ENCODE results near the gene RXFP2.

The RXFP2 gene

GRCh38 chr13:31794452-31794851 lies 55.1 kb downstream of the RXFP2 start:
- no peak overlapping the region for H3K4me3 ChIP-seq (ENCODE audit: low read depth, low read length)
- TF ChIP-seq, protein P1, sequence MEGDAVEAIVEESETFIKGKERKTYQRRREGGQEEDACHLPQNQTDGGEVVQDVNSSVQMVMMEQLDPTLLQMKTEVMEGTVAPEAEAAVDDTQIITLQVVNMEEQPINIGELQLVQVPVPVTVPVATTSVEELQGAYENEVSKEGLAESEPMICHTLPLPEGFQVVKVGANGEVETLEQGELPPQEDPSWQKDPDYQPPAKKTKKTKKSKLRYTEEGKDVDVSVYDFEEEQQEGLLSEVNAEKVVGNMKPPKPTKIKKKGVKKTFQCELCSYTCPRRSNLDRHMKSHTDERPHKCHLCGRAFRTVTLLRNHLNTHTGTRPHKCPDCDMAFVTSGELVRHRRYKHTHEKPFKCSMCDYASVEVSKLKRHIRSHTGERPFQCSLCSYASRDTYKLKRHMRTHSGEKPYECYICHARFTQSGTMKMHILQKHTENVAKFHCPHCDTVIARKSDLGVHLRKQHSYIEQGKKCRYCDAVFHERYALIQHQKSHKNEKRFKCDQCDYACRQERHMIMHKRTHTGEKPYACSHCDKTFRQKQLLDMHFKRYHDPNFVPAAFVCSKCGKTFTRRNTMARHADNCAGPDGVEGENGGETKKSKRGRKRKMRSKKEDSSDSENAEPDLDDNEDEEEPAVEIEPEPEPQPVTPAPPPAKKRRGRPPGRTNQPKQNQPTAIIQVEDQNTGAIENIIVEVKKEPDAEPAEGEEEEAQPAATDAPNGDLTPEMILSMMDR (IDR thresholded peaks at IDR 0.05; ENCODE audit: borderline replicate concordance, insufficient read depth, low read depth, low read length): no peak

- TF ChIP-seq, protein P1 (IDR thresholded peaks at IDR 0.05; ENCODE audit: borderline replicate concordance, insufficient read depth, low read depth, low read length): no peak
- no peak overlapping the region for H3K4me3 ChIP-seq (ENCODE audit: low read depth, low read length)
Measured at GRCh38 chr13:31797154-31797775, 57.9 kb downstream of the RXFP2 start.

GRCh38 chr13:31798189-31798588 lies 58.9 kb downstream of the RXFP2 start:
- no peak overlapping the region for H3K4me3 ChIP-seq (ENCODE audit: low read depth, low read length)
- TF ChIP-seq, protein P1 (IDR thresholded peaks at IDR 0.05; ENCODE audit: borderline replicate concordance, insufficient read depth, low read depth, low read length): no peak

- TF ChIP-seq, protein P1 (IDR thresholded peaks at IDR 0.05; ENCODE audit: borderline replicate concordance, insufficient read depth, low read depth, low read length): no peak
- no peak overlapping the region for H3K4me3 ChIP-seq (ENCODE audit: low read depth, low read length)
Measured at GRCh38 chr13:31801088-31801487, 61.8 kb downstream of the RXFP2 start.

GRCh38 chr13:31803311-31803710 lies 64.0 kb downstream of the RXFP2 start:
- H3K4me3 ChIP-seq (ENCODE audit: low read depth, low read length): no peak overlapping the region
- TF ChIP-seq, protein P1 (IDR thresholded peaks at IDR 0.05; ENCODE audit: borderline replicate concordance, insufficient read depth, low read depth, low read length): no peak

DNA sequence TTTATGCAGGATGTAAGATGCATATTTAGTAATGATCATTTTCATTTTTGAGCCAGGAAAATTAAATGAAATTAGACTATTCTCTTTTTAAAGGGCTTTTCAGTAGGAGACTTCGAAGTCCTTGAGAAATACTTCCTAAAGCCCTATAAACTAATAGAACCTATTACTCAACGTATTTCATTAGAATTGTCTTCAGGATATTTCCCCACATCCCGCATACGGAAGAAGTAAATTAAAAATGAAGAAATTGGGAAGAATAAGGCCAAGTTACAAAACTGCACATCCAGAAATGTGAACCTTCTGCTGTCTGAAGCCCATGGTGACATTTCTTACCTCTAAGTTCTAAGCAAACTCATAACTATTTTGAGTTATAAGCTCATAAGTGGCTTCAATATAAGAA lies 66.5 kb downstream of the RXFP2 start:
- H3K4me3 ChIP-seq (ENCODE audit: low read depth, low read length): no peak overlapping the region
- TF ChIP-seq, protein P1 (IDR thresholded peaks at IDR 0.05; ENCODE audit: borderline replicate concordance, insufficient read depth, low read depth, low read length): no peak

- TF ChIP-seq, protein P1 (IDR thresholded peaks at IDR 0.05; ENCODE audit: borderline replicate concordance, insufficient read depth, low read depth, low read length): no peak
- no peak overlapping the region for H3K4me3 ChIP-seq (ENCODE audit: low read depth, low read length)
Measured at GRCh38 chr13:31807090-31807541, 67.8 kb downstream of the RXFP2 start.
